ENCODE results near the gene TLCD3B.
A peak's percentile ranks its signal among the peaks of the same experiment; 100 is the strongest.

TLCD3B gene

GRCh38 chr16:30003670-30004423 lies 27.2 kb downstream of the TLCD3B start:
- no peak for DNase-seq

GRCh38 chr16:30002614-30003346 lies 28.3 kb downstream of the TLCD3B start:
- no peak for DNase-seq

GRCh38 chr16:30000735-30001631 lies 30.1 kb downstream of the TLCD3B start:
- DNase-seq = no peak

- no peak for DNase-seq
These were observed 31.5 kb downstream of the TLCD3B start for GRCh38 chr16:29999605-30000004.

GRCh38 chr16:29996766-29997250 lies 34.3 kb downstream of the TLCD3B start:
- no peak for DNase-seq

GRCh38 chr16:29995911-29996765 lies 34.9 kb downstream of the TLCD3B start, which contains the start of gene INO80E:
INO80E (plus strand) TSS chr16:29996241; CDS start chr16:29996311, 70 bp downstream.
- DNase-seq = peak; percentile 99

GRCh38 chr16:29995324-29995910 lies 35.7 kb downstream of the TLCD3B start, which contains the start of gene HIRIP3:
HIRIP3 (minus strand) TSS chr16:29995617; CDS start chr16:29995605, 12 bp downstream.
- peak; percentile 78 for DNase-seq

GRCh38 chr16:29994600-29995323 lies 36.3 kb downstream of the TLCD3B start:
- peak; percentile 66 for DNase-seq

GRCh38 chr16:29993903-29994599 lies 37.0 kb downstream of the TLCD3B start:
- no peak for DNase-seq

GRCh38 chr16:29993191-29993902 lies 37.7 kb downstream of the TLCD3B start:
- DNase-seq = no peak

- DNase-seq = no peak
These were observed 38.6 kb downstream of the TLCD3B start for GRCh38 chr16:29992344-29992967.

- DNase-seq = no peak
These were observed 39.5 kb downstream of the TLCD3B start for GRCh38 chr16:29991571-29991904.

GRCh38 chr16:29990883-29991570 lies 40.0 kb downstream of the TLCD3B start:
- DNase-seq = no peak

GRCh38 chr16:29990034-29990433 lies 41.0 kb downstream of the TLCD3B start:
- no peak for DNase-seq

GRCh38 chr16:29989111-29989858 lies 41.8 kb downstream of the TLCD3B start:
- DNase-seq = no peak

- no peak for DNase-seq
These were observed 42.6 kb downstream of the TLCD3B start for GRCh38 chr16:29988346-29989075.
